K562 (cell line): Measurements from ENCODE around the gene CUX1. TPM values are rescaled to one million over a fixed set of nuclear protein-coding genes. Genes with fewer than 3 reads are reported as not detected.
A peak's percentile ranks its signal among the peaks of the same experiment; 100 is the strongest.

ENCODE experiments used
- ATAC-seq: fragments of 200-7000 bp; cut with Tn5 transposase; 3 replicates; pipeline ENCODE4 v1.9.1; 2020; ENCODE audit warnings: moderate library complexity
- BruUV-seq: library from RNA; stranded (reverse); fragments of 400-500 nt; replicated peaks from 2 replicates; lab custom pipeline; 2021; lab: Mats Ljungman, UMichigan
- CTCF ChIA-PET: fragments of 300-600 bp; formaldehyde crosslinking; extraction: SDS; loops from one replicate; lab custom pipeline; 2021; ENCODE audit warnings: low intra/inter-chr PET ratio; lab: Yijun Ruan, JAX
- POLR2A ChIA-PET: fragments of 300-600, 350-650 bp; sonication (Branson Sonifier 250); formaldehyde crosslinking; extraction: SDS; loops from one replicate; lab custom pipeline; 2021; ENCODE audit warnings: antibody characterized with exemption, inconsistent platforms; lab: Yijun Ruan, JAX
- DNase-seq, 4 experiments: peaks; one replicate each; pipeline versions ENCODE4 v3.0.0 to v3.0.0-alpha.2; 2011 to 2018; ENCODE audit warnings: low spot score in 3 of 4, mixed read lengths in 3 of 4; ENCODE audit errors: extremely low read depth in 1 of 4
- FAIRE-seq: peaks from 2 replicates; lab custom pipeline; 2011; peaks lifted over from hg19 to GRCh38; lab: Jason Lieb, UNC
- H2AFZ ChIP-seq: 2 replicates; pipeline ENCODE4 v1.6.0; 2011; ENCODE audit warnings: low read depth, low read length, control low read depth, inconsistent platforms
- H3K27ac ChIP-seq: fragments of 200-600 bp; 3 replicates; pipeline ENCODE4 v1.8.0; 2011; ENCODE audit warnings: low read depth, mild to moderate bottlenecking, control low read depth, inconsistent platforms, low read length, moderate library complexity, mixed read lengths; ENCODE audit errors: extremely low read depth
- H3K27me3 ChIP-seq, 2 experiments: fragments of 300-600 bp in 1 of 2; 2 replicates in 1 of 2; 3 replicates in 1 of 2; pipeline versions ENCODE4 v1.6.0 to v1.8.0; 2011; ENCODE audit warnings: inconsistent platforms in 2 of 2, low read length in 2 of 2, mild to moderate bottlenecking in 1 of 2, mixed read lengths in 1 of 2, moderate library complexity in 1 of 2; ENCODE audit not compliant: control insufficient read depth in 2 of 2, insufficient read depth in 2 of 2
- H3K36me3 ChIP-seq: fragments of 300-600 bp; 3 replicates; pipeline ENCODE4 v1.8.0; 2011; ENCODE audit warnings: mild to moderate bottlenecking, low read length, inconsistent platforms; ENCODE audit not compliant: control insufficient read depth, insufficient read depth
- H3K4me1 ChIP-seq, 2 experiments: fragments of 200-600 bp in 1 of 2; replicated peaks in 1 of 2; 2 replicates in 1 of 2; 3 replicates in 1 of 2; pipeline versions ENCODE4 v1.5.1 to v1.8.0; 2011; ENCODE audit warnings: inconsistent platforms in 2 of 2, low read length in 2 of 2, mild to moderate bottlenecking in 1 of 2, mixed read lengths in 1 of 2, moderate library complexity in 1 of 2; ENCODE audit not compliant: control insufficient read depth in 2 of 2, insufficient read depth in 2 of 2
- H3K4me2 ChIP-seq: 2 replicates; pipeline ENCODE4 v1.6.1; 2011; ENCODE audit warnings: low read length, control low read depth, inconsistent platforms, mixed read lengths; ENCODE audit not compliant: insufficient read depth
- H3K4me3 ChIP-seq: fragments of 200-600 bp; sonication (generic), shearing (Covaris generic); 2 replicates; pipeline ENCODE4 v1.5.1; 2016; ENCODE audit warnings: control low read depth, inconsistent platforms
- H3K79me2 ChIP-seq: fragments of 200-600 bp; 3 replicates; pipeline ENCODE4 v1.8.0; 2011; ENCODE audit warnings: low read length, inconsistent platforms; ENCODE audit not compliant: control insufficient read depth, insufficient read depth
- H3K9ac ChIP-seq, 2 experiments: 2 replicates each; pipeline versions ENCODE4 v1.6.0 to v1.6.1; 2011; ENCODE audit warnings: low read depth in 2 of 2, low read length in 2 of 2, control low read depth in 1 of 2, inconsistent platforms in 1 of 2, mild to moderate bottlenecking in 1 of 2, mixed read lengths in 1 of 2; ENCODE audit not compliant: insufficient read depth in 1 of 2
- H3K9me1 ChIP-seq: one replicate; pipeline ENCODE4 v1.6.0; 2011; ENCODE audit warnings: inconsistent platforms, mild to moderate bottlenecking, low read length, moderate library complexity; ENCODE audit not compliant: control insufficient read depth, insufficient read depth
- H3K9me3 ChIP-seq: replicated peaks from 2 replicates; pipeline ENCODE4 v1.5.1; 2011; ENCODE audit warnings: low read depth, low read length, inconsistent platforms; ENCODE audit not compliant: control insufficient read depth, insufficient read depth
- H4K20me1 ChIP-seq: replicated peaks from 2 replicates; pipeline ENCODE4 v1.6.1; 2011; ENCODE audit warnings: low read length, inconsistent platforms, mixed read lengths; ENCODE audit not compliant: control insufficient read depth, insufficient read depth
- LCOR ChIP-seq: sonication (generic); formaldehyde crosslinking; IDR thresholded peaks from 2 replicates; pipeline ENCODE4 v1.8.0; 2022; ENCODE audit warnings: mild to moderate bottlenecking, missing genetic modification reagents
- ZFP36 ChIP-seq: fragments of 150-350 bp; IDR thresholded peaks from 2 replicates; pipeline ENCODE4 v1.6.1; 2018; ENCODE audit warnings: low read length, low read depth; ENCODE audit not compliant: partially characterized antibody
- WGBS: fragments of 100-300 bp; shearing (Covaris generic); methylation state at CpG from one replicate; pipeline ENCODE4 v1.1.6; 2016; ENCODE audit warnings: low coverage, mixed read lengths; ENCODE audit not compliant: insufficient coverage; ENCODE audit errors: missing lambda C conversion rate; 5-methylcytosine and 5-hydroxymethylcytosine counted together
- in situ Hi-C: fragments of 300-500 bp; cut with MboI; formaldehyde crosslinking; loops from 4 replicates; pipeline ENCODE4 v1.15.0; 2018; ENCODE audit warnings: inconsistent platforms, mixed read lengths
- intact Hi-C: fragments of 100-400 bp; cut with micrococcal nuclease; formaldehyde crosslinking; loops from 2 replicates; pipeline ENCODE4 v1.14.2; 2022
- polyA plus RNA-seq, 8 experiments: library from polyadenylated mRNA; depleted of rRNA in 4 of 8; stranded (reverse) in 5 of 8; unstranded in 3 of 8; fragments of >200 nt; fragmentation: Nextera tagmentation in 2 of 8; fragmentation: Illumina TruSeq in 1 of 8; extraction: Ambion mirVana in 2 of 8; extraction: Trizol in 1 of 8; gene quantifications; 2 replicates each; pipeline versions ENCODE4 v1.2.1 to v1.2.3, GENCODE V29; 2011 to 2014; ENCODE audit warnings: inconsistent platforms in 1 of 8, missing spikeins in 1 of 8
- total RNA-seq, 7 experiments: library from RNA; depleted of rRNA in 6 of 7; stranded (reverse); fragments of >200 nt in 6 of 7; fragmentation: Illumina TruSeq in 2 of 7; extraction: Trizol in 2 of 7; gene quantifications; 2 replicates each; pipeline versions ENCODE4 v1.2.1 to v1.2.3, GENCODE V29; 2011 to 2021; ENCODE audit warnings: low replicate concordance in 1 of 7

CUX1 gene
- total and polyA plus RNA-seq, 9 of the 15 experiments (the other 6 are each of a cell fraction or from before 2014, with no cell fraction given), result 3.6 to 55.3 (median 25.2) TPM

DNA sequence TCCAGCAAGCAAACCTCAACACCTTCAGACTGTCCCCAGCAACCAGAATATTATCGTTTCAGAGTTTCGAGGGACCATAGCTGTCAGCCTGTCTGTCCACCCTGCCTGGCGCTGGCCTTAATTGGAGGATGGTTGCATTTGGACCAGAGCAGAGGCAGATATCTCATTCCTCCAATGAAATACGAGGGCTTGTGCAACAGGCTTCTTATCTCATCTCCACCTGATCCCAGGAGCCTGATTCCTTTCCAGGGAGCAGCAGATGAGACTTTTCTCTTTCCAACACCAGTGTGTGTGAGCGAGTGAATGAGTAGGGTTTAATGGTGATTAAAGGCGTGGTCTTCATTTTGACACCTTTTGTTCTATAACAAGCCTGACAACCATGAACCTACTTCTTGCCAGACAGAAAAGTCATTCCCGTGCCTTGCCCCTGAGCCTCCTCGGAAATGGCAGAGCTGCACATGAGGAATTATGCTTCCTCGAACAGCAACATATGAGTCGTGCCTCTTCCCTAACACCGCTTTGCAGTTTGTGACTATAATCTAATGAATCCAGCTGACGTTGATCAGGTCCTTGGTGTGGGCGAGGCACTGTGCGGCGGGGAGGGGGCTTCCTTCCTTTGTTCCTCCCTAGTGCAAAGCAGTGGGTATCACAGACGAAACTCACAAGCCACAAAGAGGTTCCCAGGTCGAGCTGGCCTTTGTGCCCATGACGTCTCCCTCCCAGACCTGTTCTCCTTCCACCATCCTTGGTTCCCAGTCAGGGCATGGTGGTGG lies 147.4 kb downstream of the CUX1 start:
- no peaks in the 10 kb centered on the region for H3K9me3 ChIP-seq
- H3K9ac ChIP-seq, result 0 out of 4 replicates have a peak overlapping the region, but pooled peaks of 1 of the 2 experiments have one; percentile 39
- POLR2A ChIA-PET, result interaction anchor here (0.6 to 1.3 kb wide), 4 partner anchors 10 to 232 kb away, joined by 3 to 4 read pairs (median 3); no protein-coding TSS in a partner anchor
- CTCF ChIA-PET, result no interaction called here
- no peak overlapping the region for H3K27ac ChIP-seq
- H3K9me1 ChIP-seq, result peaks cover 3% of the 10 kb centered on the region
- WGBS, result 81% methylated on average over 18 of the region's 18 CpGs
- ATAC-seq (no peak), FAIRE-seq (no peak), DNase-seq (no peak)
- TF ChIP-seq ZFP36 (no peak), LCOR (no peak)
- H2AFZ ChIP-seq, result no peak overlapping the region
- H3K4me3 ChIP-seq, result no peak overlapping the region
- intact Hi-C loops (no loop called here), in situ Hi-C loops (no loop called here)
- H3K4me1 ChIP-seq, result peaks cover 0 to 11% of the 10 kb centered on the region in 2 experiments; a peak in 3 of 5 replicates
- H3K4me2 ChIP-seq, result no peak overlapping the region
- H4K20me1 ChIP-seq, result peaks cover 10% of the 10 kb centered on the region; the same call in 1 of the 2 replicates
- peaks cover 31% of the 10 kb centered on the region; the same call in 2 of the 3 replicates for H3K79me2 ChIP-seq
- no peaks in the 10 kb centered on the region for H3K27me3 ChIP-seq
- 0 out of 3 replicates have a peak, but pooled peaks cover 4% of the 10 kb centered on the region for H3K36me3 ChIP-seq
- no TSS peak for BruUV-seq
